ENCODE results near the gene STK38L.

DNA sequence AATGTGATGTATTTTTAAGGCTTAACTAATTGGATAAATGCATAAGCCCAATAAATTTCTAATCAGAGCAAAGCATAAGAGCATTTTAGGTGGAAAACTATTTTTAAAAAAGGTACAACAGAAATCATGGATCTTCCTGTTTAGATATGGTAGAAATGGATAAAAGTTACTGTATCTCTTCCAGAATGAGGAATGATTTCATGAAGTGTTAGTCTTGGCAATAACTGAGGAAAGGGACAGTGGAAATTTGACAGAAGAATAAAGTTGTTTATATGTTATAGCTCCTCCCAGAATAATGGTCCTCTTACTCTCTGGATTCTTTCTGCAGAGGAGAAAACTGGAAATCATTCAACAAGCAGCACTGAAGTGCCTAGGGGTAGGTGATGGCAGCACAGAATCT, 56.1 kb downstream of the STK38L start:
- TF ChIP-seq, protein P1, sequence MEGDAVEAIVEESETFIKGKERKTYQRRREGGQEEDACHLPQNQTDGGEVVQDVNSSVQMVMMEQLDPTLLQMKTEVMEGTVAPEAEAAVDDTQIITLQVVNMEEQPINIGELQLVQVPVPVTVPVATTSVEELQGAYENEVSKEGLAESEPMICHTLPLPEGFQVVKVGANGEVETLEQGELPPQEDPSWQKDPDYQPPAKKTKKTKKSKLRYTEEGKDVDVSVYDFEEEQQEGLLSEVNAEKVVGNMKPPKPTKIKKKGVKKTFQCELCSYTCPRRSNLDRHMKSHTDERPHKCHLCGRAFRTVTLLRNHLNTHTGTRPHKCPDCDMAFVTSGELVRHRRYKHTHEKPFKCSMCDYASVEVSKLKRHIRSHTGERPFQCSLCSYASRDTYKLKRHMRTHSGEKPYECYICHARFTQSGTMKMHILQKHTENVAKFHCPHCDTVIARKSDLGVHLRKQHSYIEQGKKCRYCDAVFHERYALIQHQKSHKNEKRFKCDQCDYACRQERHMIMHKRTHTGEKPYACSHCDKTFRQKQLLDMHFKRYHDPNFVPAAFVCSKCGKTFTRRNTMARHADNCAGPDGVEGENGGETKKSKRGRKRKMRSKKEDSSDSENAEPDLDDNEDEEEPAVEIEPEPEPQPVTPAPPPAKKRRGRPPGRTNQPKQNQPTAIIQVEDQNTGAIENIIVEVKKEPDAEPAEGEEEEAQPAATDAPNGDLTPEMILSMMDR (IDR thresholded peaks at IDR 0.05; ENCODE audit: insufficient read depth, low read length), result no peak
- no peak for TF ChIP-seq SPI1 (IDR thresholded peaks at IDR 0.05; ENCODE audit: borderline replicate concordance, low read depth)
- TF ChIP-seq, protein P2, sequence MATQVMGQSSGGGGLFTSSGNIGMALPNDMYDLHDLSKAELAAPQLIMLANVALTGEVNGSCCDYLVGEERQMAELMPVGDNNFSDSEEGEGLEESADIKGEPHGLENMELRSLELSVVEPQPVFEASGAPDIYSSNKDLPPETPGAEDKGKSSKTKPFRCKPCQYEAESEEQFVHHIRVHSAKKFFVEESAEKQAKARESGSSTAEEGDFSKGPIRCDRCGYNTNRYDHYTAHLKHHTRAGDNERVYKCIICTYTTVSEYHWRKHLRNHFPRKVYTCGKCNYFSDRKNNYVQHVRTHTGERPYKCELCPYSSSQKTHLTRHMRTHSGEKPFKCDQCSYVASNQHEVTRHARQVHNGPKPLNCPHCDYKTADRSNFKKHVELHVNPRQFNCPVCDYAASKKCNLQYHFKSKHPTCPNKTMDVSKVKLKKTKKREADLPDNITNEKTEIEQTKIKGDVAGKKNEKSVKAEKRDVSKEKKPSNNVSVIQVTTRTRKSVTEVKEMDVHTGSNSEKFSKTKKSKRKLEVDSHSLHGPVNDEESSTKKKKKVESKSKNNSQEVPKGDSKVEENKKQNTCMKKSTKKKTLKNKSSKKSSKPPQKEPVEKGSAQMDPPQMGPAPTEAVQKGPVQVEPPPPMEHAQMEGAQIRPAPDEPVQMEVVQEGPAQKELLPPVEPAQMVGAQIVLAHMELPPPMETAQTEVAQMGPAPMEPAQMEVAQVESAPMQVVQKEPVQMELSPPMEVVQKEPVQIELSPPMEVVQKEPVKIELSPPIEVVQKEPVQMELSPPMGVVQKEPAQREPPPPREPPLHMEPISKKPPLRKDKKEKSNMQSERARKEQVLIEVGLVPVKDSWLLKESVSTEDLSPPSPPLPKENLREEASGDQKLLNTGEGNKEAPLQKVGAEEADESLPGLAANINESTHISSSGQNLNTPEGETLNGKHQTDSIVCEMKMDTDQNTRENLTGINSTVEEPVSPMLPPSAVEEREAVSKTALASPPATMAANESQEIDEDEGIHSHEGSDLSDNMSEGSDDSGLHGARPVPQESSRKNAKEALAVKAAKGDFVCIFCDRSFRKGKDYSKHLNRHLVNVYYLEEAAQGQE (IDR thresholded peaks at IDR 0.05; ENCODE audit: insufficient replicate concordance, low read depth), result no peak
- no peak for TF ChIP-seq POLR2AphosphoS5 (IDR thresholded peaks at IDR 0.05; ENCODE audit: low read depth)
